PC-9 (cell line): Measurements from ENCODE around the gene FAM163A. TPM values are rescaled to one million over a fixed set of nuclear protein-coding genes. Genes with fewer than 3 reads are reported as not detected.
A peak's percentile ranks its signal among the peaks of the same experiment; 100 is the strongest.

Experiments used
- BruUV-seq: library from RNA; stranded (reverse); fragments of 400-500 nt; replicated peaks from 2 replicates; lab custom pipeline; 2021; lab: Mats Ljungman, UMichigan
- CTCF ChIA-PET: fragments of 300-600 bp; sonication (Branson Sonifier 250); formaldehyde crosslinking; loops from one replicate; lab custom pipeline; 2022; ENCODE audit warnings: antibody characterized with exemption; lab: Charles Lee
- POLR2A ChIA-PET: fragments of 300-600 bp; sonication (Branson Sonifier 250); formaldehyde crosslinking; loops from one replicate; lab custom pipeline; 2022; ENCODE audit warnings: antibody characterized with exemption; ENCODE audit not compliant: unreplicated experiment; lab: Charles Lee
- DNase-seq, 2 experiments: peaks; one replicate each; pipeline versions ENCODE4 v3.0.0 to v3.0.0-alpha.2; 2015 to 2022; ENCODE audit warnings: mixed read lengths in 1 of 2
- H2AFZ ChIP-seq: fragments of 200-600 bp; sonication (generic); 2 replicates; pipeline ENCODE4 v1.8.1; 2017; ENCODE audit warnings: antibody characterized with exemption
- H3F3A ChIP-seq: fragments of 200-600 bp; sonication (generic); 2 replicates; pipeline ENCODE4 v1.8.1; 2017; ENCODE audit warnings: antibody characterized with exemption, mild to moderate bottlenecking, low read depth; ENCODE audit not compliant: insufficient read depth
- H3K27ac ChIP-seq: fragments of 200-600 bp; sonication (generic); 2 replicates; pipeline ENCODE4 v1.6.1; 2016; ENCODE audit warnings: mixed run types
- H3K27me3 ChIP-seq: fragments of 200-600 bp; sonication (generic); 2 replicates; pipeline ENCODE4 v1.6.1; 2016; ENCODE audit warnings: low read depth, mixed run types; ENCODE audit not compliant: insufficient read depth
- H3K36me3 ChIP-seq: fragments of 200-600 bp; sonication (generic); 2 replicates; pipeline ENCODE4 v1.6.1; 2016; ENCODE audit warnings: low read depth, mixed run types
- H3K4me1 ChIP-seq: fragments of 200-600 bp; sonication (generic); replicated peaks from 2 replicates; pipeline ENCODE4 v1.6.1; 2016; ENCODE audit warnings: mixed run types; ENCODE audit not compliant: insufficient read depth
- H3K4me2 ChIP-seq: fragments of 200-600 bp; sonication (generic); 2 replicates; pipeline ENCODE4 v1.6.1; 2017; ENCODE audit warnings: mixed run types
- H3K4me3 ChIP-seq: fragments of 200-600 bp; sonication (generic); 2 replicates; pipeline ENCODE4 v1.6.1; 2016; ENCODE audit warnings: mixed run types
- H3K79me2 ChIP-seq: fragments of 200-600 bp; sonication (generic); 2 replicates; pipeline ENCODE4 v1.6.1; 2017; ENCODE audit warnings: low read depth, mixed run types
- H3K9me2 ChIP-seq: fragments of 200-600 bp; sonication (generic); 2 replicates; pipeline ENCODE4 v1.8.1; 2017; ENCODE audit warnings: mild to moderate bottlenecking; ENCODE audit not compliant: insufficient read depth
- H3K9me3 ChIP-seq: fragments of 200-600 bp; sonication (generic); 2 replicates; pipeline ENCODE4 v1.8.1; 2016; ENCODE audit warnings: low read depth; ENCODE audit not compliant: insufficient read depth
- H4K20me1 ChIP-seq: fragments of 200-600 bp; sonication (generic); 2 replicates; pipeline ENCODE4 v1.8.1; 2017; ENCODE audit not compliant: insufficient read depth
- CTCF ChIP-seq: fragments of 200-600 bp; sonication (generic); conservative IDR thresholded peaks from 2 replicates; pipeline ENCODE4 v1.6.1; 2017; ENCODE audit warnings: mixed run types, antibody characterized with exemption, mild to moderate bottlenecking, moderate library complexity
- EZH2 ChIP-seq: fragments of 200-600 bp; sonication (generic); IDR thresholded peaks from 2 replicates; pipeline ENCODE4 v1.8.0; 2017; ENCODE audit warnings: antibody characterized with exemption, low read depth
- intact Hi-C: fragments of 100-400 bp; cut with micrococcal nuclease; formaldehyde crosslinking; loops from one replicate; pipeline ENCODE4 v1.10.0; 2022; ENCODE audit not compliant: unreplicated experiment
- total RNA-seq: library from RNA; stranded (reverse); gene quantifications from 2 replicates; pipeline ENCODE4 v1.2.3, GENCODE V29; 2021

The FAM163A gene
- total RNA-seq, 1 experiment from 2014 or later, result not detected

- peaks cover 14% of the 10 kb centered on the region for H3K27me3 ChIP-seq
- no peaks in the 10 kb centered on the region for H4K20me1 ChIP-seq
- no peaks in the 10 kb centered on the region for H3K36me3 ChIP-seq
- no peak overlapping the region for H3K4me3 ChIP-seq
- POLR2A ChIA-PET, result interaction anchor here (0.6 kb wide), 1 partner anchor 459 kb away, joined by 4 read pairs; no protein-coding TSS in a partner anchor
- no peaks in the 10 kb centered on the region for H3K79me2 ChIP-seq
- intact Hi-C loops, result loop anchor here (1.0 to 10.0 kb wide), 6 partner anchors 104 to 1158 kb away; no protein-coding TSS in a partner anchor
- H2AFZ ChIP-seq, result no peak overlapping the region
- no peaks in the 10 kb centered on the region for H3K4me1 ChIP-seq
- no peak overlapping the region for H3K4me2 ChIP-seq
- no peaks in the 10 kb centered on the region for H3K9me3 ChIP-seq
- H3F3A ChIP-seq, result no peaks in the 10 kb centered on the region
- CTCF ChIA-PET, result interaction anchor here (0.7 to 1.2 kb wide), 5 partner anchors 104 to 1175 kb away, joined by 3 to 23 read pairs (median 3); no protein-coding TSS in a partner anchor
- H3K27ac ChIP-seq, result no peak overlapping the region
- BruUV-seq, result no TSS peak
- TF ChIP-seq EZH2 (no peak), CTCF (peak; percentile 93)
- no peaks in the 10 kb centered on the region for H3K9me2 ChIP-seq
- DNase-seq, result peak in 1 of 2 experiments; percentile 46
Measured at GRCh38 chr1:179706339-179706941, 36.7 kb upstream of the FAM163A start.

- peaks cover 17% of the 10 kb centered on the region for H3K27me3 ChIP-seq
- no peak for DNase-seq
- H3K4me2 ChIP-seq, result no peak overlapping the region
- intact Hi-C loops, result loop anchor here (2.0 to 10.0 kb wide), 3 partner anchors 471 to 1157 kb away; no protein-coding TSS in a partner anchor
- no peaks in the 10 kb centered on the region for H3K36me3 ChIP-seq
- no TSS peak for BruUV-seq
- H3K79me2 ChIP-seq, result no peaks in the 10 kb centered on the region
- no peaks in the 10 kb centered on the region for H3F3A ChIP-seq
- no peak overlapping the region for H3K27ac ChIP-seq
- H3K9me2 ChIP-seq, result no peaks in the 10 kb centered on the region
- H3K4me3 ChIP-seq, result no peak overlapping the region
- POLR2A ChIA-PET, result no interaction called here
- TF ChIP-seq EZH2, result no peak
- TF ChIP-seq CTCF, result no peak
- H3K4me1 ChIP-seq, result no peaks in the 10 kb centered on the region
- H3K9me3 ChIP-seq, result no peaks in the 10 kb centered on the region
- H4K20me1 ChIP-seq, result no peaks in the 10 kb centered on the region
- H2AFZ ChIP-seq, result no peak overlapping the region
- CTCF ChIA-PET, result no interaction called here
Measured at GRCh38 chr1:179707406-179707805, 35.7 kb upstream of the FAM163A start.

DNA sequence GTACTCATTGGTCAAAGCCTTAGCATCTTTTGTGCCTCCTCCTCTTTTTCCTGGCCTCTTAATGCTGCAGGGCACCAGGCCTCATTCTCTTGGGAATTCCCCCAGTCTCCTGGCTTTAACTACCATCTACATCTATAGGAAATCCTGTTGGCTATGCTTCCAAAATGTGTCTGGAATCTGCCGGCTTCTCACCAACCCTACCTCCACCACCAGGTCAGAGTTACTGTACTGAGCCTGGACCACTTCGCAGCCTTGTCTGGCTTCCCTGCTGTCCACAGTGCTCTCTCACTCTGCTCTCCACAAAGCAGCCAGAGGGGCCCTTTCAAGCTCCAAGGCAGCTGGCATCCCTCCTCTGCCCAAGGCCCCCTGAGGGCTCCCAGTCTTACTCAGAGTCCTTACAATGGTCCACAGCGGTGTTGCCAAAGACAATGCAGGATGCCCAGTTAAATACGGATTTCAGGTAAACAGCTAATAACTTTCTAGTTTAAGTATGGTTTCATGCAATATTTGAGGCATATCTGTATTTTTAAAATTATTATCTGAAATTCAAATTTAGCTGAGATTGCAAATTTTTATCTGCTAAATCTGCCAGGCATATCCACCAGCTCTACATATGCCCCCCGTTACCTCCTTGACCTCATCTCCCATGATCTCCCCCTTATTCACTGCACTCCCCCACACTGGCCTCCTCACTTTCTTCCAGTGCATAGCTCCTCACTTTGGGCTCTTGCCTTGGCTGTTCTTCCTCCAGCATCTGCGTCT, 34.5 kb upstream of the FAM163A start:
- H3F3A ChIP-seq, result no peaks in the 10 kb centered on the region
- no peak for TF ChIP-seq CTCF
- no peak for TF ChIP-seq EZH2
- no peak overlapping the region for H3K27ac ChIP-seq
- H3K9me2 ChIP-seq, result no peaks in the 10 kb centered on the region
- no peak overlapping the region for H3K4me3 ChIP-seq
- no peak for DNase-seq
- no TSS peak for BruUV-seq
- CTCF ChIA-PET, result no interaction called here
- no peaks in the 10 kb centered on the region for H3K36me3 ChIP-seq
- H4K20me1 ChIP-seq, result no peaks in the 10 kb centered on the region
- no peak overlapping the region for H2AFZ ChIP-seq
- H3K9me3 ChIP-seq, result no peaks in the 10 kb centered on the region
- POLR2A ChIA-PET, result no interaction called here
- H3K4me1 ChIP-seq, result no peaks in the 10 kb centered on the region
- no peaks in the 10 kb centered on the region for H3K79me2 ChIP-seq
- H3K4me2 ChIP-seq, result no peak overlapping the region
- intact Hi-C loops, result loop anchor here (10.0 kb wide), 2 partner anchors 706 to 1156 kb away; no protein-coding TSS in a partner anchor
- peaks cover 17% of the 10 kb centered on the region for H3K27me3 ChIP-seq
